ACHN (cell line): Measurements from ENCODE around the gene STAT2.
"Not testable (repeated sequence)": the region's sequence is repeated elsewhere in the genome, so short reads cannot be mapped to it uniquely, and the experiment has no call there.

Experiments
- DNase-seq: peaks from one replicate; pipeline ENCODE4 v3.0.0-alpha.2; 2015
- in situ Hi-C: cut with HindIII; loops from 2 replicates; pipeline ENCODE4 v1.10.0; 2017; ENCODE audit warnings: low sequenced_read_pairs, low pct_ligation_motif_present, low pct_unique_long_range_greater_than_20kb

The STAT2 gene

GRCh38 chr12:56333679-56334489 lies 26.0 kb downstream of the STAT2 start, which contains the start of gene PAN2:
Gene PAN2, minus strand, starts transcription at chr12:56334000. Its CDS starts 906 bp downstream, at chr12:56333094.
- in situ Hi-C loops = no loop called here
- DNase-seq = peak; percentile 100

GRCh38 chr12:56333197-56333678 lies 26.7 kb downstream of the STAT2 start:
- in situ Hi-C loops = no loop called here
- no peak for DNase-seq

GRCh38 chr12:56332512-56333196 lies 27.3 kb downstream of the STAT2 start:
- no peak for DNase-seq
- in situ Hi-C loops = no loop called here

GRCh38 chr12:56330936-56331490 lies 28.9 kb downstream of the STAT2 start:
- DNase-seq = no peak
- in situ Hi-C loops = no loop called here

GRCh38 chr12:56326533-56326932 lies 33.4 kb downstream of the STAT2 start:
- no peak for DNase-seq
- in situ Hi-C loops = no loop called here

- no peak for DNase-seq
- in situ Hi-C loops = no loop called here
Measured at GRCh38 chr12:56326126-56326525, 33.8 kb downstream of the STAT2 start.

DNA sequence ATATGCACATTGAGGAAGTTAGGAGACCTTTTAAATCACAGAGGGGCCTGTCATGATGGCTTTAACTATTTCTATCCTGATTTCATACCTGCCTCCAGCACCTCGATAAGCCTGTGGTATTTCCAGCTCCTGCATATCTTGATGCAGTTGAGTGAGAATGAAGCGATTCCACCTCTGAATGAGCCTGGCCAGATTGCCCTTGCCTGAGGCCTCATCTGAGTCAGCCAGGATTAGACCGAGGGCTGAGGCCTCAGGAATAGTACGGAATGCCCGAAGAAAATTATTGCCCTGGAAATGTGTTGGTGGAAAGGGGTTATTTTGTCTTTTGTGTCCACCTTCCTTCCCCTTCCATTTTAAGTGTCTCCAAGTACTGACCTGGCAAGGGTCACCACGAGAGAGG lies 35.7 kb downstream of the STAT2 start:
- in situ Hi-C loops = no loop called here
- no peak for DNase-seq

DNA sequence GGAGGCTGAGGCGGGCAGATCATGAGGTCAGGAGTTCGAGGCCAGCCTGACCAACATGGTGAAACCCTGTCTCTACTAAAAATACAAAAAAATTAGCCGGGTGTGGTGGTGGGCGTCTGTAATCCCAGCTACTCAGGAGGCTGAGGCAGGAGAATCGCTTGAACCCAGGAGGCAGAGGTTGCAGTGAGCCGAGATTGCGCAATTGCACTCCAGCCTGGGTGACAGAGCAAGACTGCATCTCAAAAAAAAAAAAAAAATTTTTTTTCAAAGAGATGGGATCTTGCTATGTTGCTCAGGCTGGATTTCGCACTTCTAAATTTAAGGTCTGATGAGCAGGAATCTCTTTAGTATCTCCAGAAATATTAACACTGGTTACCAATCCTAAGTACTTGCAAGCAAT lies 38.3 kb downstream of the STAT2 start:
- DNase-seq, in situ Hi-C loops: not testable (repeated sequence)

DNA sequence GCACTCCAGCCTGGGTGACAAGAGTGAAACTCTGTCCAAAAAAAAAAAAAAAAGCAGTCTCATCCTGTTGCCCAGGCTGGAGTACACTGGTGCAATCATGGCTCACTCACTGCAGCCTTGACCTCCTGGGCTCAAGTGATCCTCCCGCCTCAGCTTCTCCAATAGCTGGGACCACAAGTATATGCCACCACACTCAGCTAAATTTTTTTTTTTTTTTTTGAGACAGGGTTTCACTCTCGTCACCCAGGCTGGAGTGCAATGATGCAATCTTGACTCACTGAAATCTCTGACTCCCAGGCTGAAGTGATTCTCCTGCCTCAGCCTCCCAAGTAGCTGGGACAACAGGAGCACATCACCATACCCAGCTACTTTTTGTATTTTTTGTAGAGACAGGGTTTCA lies 38.9 kb downstream of the STAT2 start:
- in situ Hi-C loops = no loop called here
- no peak for DNase-seq

DNA sequence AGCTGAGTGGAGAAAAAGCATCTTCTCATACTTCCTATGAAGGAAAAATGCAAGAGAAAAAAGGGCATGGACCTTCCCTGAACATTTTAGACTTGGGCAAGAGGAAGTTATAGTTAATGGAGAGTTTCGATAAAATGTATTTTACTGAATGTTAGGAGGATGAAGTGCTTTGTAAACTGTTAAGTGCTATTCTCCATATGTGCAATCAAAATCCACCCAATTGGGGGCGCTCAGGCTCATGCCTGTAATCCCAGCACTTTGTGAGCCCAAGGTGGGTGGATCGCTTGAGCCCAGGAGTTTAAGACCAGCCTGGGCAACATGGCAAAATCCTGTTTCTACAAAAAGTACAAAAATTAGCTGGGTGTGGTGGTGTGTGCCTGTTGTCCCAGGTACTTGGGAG lies 42.2 kb downstream of the STAT2 start:
- in situ Hi-C loops = no loop called here

GRCh38 chr12:56315622-56316473 lies 44.1 kb downstream of the STAT2 start, which contains the start of gene CNPY2:
Gene CNPY2, minus strand, starts transcription at chr12:56315988. Its CDS starts 771 bp downstream, at chr12:56315217.
- DNase-seq = peak; percentile 100
- in situ Hi-C loops = no loop called here

More for the DNA sequence above, 42.2 kb downstream of the STAT2 start:
- DNase-seq = no peak

DNA sequence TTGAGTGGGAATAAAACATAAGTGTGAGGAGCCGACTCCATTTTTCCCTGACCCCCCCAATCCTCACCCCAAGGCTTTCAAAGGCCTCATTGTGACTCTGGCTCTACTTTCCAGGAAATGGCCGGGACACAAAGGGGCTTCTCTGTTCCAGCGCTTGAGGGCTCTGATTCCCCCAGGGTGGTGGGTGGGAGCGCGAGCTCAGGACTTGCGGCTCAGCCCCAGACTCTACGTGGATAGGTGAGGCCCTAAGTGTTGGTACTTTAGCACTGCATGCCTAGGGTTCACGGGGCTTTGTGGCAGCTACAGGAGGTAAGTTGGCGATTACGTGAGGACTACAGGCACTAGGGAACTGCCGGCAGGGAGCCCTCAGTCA lies 44.7 kb downstream of the STAT2 start:
- DNase-seq = peak; percentile 32
- in situ Hi-C loops = no loop called here

- in situ Hi-C loops = no loop called here
- DNase-seq = no peak
Measured at GRCh38 chr12:56311003-56311402, 48.9 kb downstream of the STAT2 start.

DNA sequence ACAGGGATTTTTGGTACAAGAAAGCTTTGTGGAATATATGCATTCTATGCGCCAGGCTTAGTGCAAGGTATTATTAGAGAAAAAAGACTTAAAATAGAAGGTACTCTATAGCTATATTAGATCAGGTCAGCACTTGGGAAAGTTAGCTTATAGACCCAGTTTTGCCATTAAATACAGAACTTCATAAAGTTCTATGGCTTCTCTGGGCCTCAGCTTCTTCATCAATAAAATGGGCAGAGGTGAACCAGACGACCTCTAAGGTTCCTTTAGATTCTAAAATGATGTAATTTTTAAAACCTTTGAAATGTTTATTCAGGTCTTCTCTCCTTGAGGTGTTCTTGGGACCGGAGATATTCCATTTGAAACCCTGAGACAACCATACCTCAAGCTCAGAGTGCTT lies 51.2 kb downstream of the STAT2 start:
- in situ Hi-C loops = no loop called here
- DNase-seq = no peak

DNA sequence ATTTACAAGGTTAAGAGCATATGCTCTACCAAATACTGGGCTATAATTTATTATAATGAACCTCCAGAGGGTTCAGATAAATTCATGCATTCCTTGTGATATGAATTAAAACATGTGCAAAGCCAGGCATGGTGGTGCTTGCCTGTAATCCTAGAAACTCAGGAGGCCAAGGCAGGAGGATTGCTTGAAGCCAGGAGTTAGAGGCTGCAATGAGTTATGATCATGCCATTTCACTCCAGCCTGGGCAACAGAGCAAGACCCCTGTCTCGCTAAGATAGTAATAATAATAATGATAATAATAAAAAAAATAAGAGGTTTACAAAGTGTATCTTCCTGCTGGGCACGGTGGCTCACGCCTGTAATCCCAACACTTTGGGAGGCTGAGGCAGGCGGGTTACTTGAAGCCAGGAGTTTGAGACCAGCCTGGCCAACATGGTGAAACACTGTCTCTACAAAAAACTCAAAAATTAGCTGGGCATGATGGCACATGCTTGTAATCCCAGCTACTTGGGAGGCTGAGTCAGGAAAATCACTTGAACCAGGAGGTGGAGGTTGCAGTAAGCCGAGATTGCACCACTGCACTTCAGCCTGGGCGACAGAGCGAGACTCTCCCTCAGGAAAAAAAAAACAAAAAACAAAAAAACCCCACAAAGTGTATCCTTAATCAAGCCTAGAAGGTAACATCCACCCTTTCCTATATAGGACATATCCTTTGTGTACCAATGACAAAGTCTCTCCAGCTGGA lies 52.5 kb downstream of the STAT2 start:
- in situ Hi-C loops = no loop called here
- DNase-seq = no peak

DNA sequence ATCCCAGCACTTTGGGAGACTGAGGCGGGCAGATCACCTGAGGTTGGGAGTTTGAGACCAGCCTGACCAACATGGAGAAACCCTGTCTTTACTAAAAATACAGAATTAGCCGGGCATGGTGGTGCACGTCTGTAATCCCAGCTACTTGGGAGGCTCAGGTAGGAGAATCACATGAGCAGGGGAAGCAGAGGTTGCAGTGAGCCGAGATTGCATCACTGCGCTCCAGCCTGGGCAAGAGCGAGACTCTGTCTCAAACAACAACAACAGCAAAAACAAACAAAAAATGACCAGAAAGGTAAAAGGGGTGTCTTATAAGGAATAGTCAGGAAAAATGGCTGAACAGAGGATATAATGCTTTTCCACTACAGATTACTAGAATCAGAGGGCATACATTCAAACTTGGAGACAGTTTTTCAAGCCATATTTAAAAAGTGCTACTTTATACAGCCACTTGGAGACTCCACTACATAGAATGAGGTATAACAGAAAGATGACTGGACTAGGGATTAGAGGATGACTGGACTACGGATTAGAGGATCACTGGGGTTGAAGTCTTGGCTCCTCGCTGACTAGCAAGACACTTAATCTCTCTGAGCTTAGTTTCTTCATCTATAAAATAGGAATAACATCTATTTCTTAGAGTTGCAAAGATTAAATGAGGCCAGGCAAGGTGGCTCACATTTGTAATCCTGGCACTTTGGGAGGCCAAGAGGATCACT lies 54.9 kb downstream of the STAT2 start:
- DNase-seq = no peak
- in situ Hi-C loops = no loop called here

- in situ Hi-C loops = no loop called here
- no peak for DNase-seq
Measured at GRCh38 chr12:56304276-56304675, 55.6 kb downstream of the STAT2 start.
